Measurements from ENCODE around the gene CDK5RAP3. TPM values are rescaled to one million over a fixed set of nuclear protein-coding genes. Genes with fewer than 3 reads are reported as not detected.

CDK5RAP3 gene
- polyA plus RNA-seq, 2 of the 4 experiments (the other 2 are of a cell fraction): 124 to 165 TPM

- Histone ChIP-seq H3K4me3 (0 out of 3 replicates have a peak overlapping the region, but pooled peaks have one; percentile 5), H3K4me2 (peak overlapping the region; percentile 70), H3K9me3 (no peaks in the 10 kb centered on the region), H3K4me1 (peaks cover 48% of the 10 kb centered on the region), H3K27ac (peak overlapping the region; percentile 77 to 87)
- ATAC-seq (peak; percentile 72 to 75), FAIRE-seq (peak; percentile 65), DNase-seq (ENCODE audit: low read depth in 1 of 2, low spot score in 1 of 2) (peak; percentile 52 to 85)
- POLR2A ChIA-PET: interaction anchor here (0.6 to 1.8 kb wide), 3 partner anchors 8 to 119 kb away, joined by 3 to 10 read pairs (median 7); partner anchors contain the start of genes CDK5RAP3 and PRR15L
- CTCF ChIA-PET: interaction anchor here (0.7 to 24.7 kb wide), 36 partner anchors 17 to 1440 kb away, joined by 3 to 1426 read pairs (median 8); partner anchors contain the start of genes CDK5RAP3, LRRC46, MRPL10 and PNPO
- 7% methylated on average over 5 of the region's 5 CpGs for WGBS (ENCODE audit: missing lambda C conversion rate)
- TF ChIP-seq RNF2 (IDR thresholded peaks at IDR 0.05; ENCODE audit: borderline replicate concordance, low read depth) (no peak), FOSL2 (IDR thresholded peaks at IDR 0.05) (peak; percentile 57; the same call in 1 of the 2 replicates), FOSL2 (CRISPR knock-in tag; IDR thresholded peaks at IDR 0.05) (peak; percentile 51), CEBPB (IDR thresholded peaks at IDR 0.05) (0 out of 4 replicates have a peak, but pooled peaks of 1 of the 2 experiments have one; percentile 13), ZFP36 (IDR thresholded peaks at IDR 0.05; ENCODE audit: borderline replicate concordance, partially characterized antibody) (no peak), BCL3 (IDR thresholded peaks at IDR 0.05) (0 out of 3 replicates have a peak, but pooled peaks have one; percentile 25), KDM5A (IDR thresholded peaks at IDR 0.05) (no peak), JUN (IDR thresholded peaks at IDR 0.05) (no peak), MAX (IDR thresholded peaks at IDR 0.05) (peak; percentile 82), MYC (IDR thresholded peaks at IDR 0.05; ENCODE audit: borderline replicate concordance, low read length) (peak; percentile 75; the same call in 1 of the 2 replicates), JUNB (IDR thresholded peaks at IDR 0.05) (peak; percentile 46; the same call in 1 of the 2 replicates), EP300 (IDR thresholded peaks at IDR 0.05) (peak; percentile 28 to 50; a peak in 2 of 5 replicates), CTCF (IDR thresholded peaks at IDR 0.05) (no peak), MAFK (IDR thresholded peaks at IDR 0.05; ENCODE audit: partially characterized antibody) (peak; percentile 25)
These were observed 22.2 kb upstream of the CDK5RAP3 start for GRCh38 chr17:47948706-47949196.

- H3K4me3 ChIP-seq: peak overlapping the region; percentile 5; the same call in 1 of the 3 replicates
- 2% methylated on average over 22 of the region's 22 CpGs for WGBS (ENCODE audit: missing lambda C conversion rate)
- H3K9me3 ChIP-seq: no peaks in the 10 kb centered on the region
- TF ChIP-seq HEYL (CRISPR knock-in tag; IDR thresholded peaks at IDR 0.05) (no peak), KDM5A (IDR thresholded peaks at IDR 0.05) (peak; percentile 53; the same call in 1 of the 2 replicates), SMC3 (IDR thresholded peaks at IDR 0.05) (peak; percentile 95), RAD21 (conservative IDR thresholded peaks at IDR 0.05 in 1 of 2, IDR thresholded peaks at IDR 0.05 in 1 of 2) (peak; percentile 96 to 97), CEBPB (IDR thresholded peaks at IDR 0.05) (peak in 1 of 2 experiments; percentile 60; a peak in 1 of 4 replicates), CTCF (IDR thresholded peaks at IDR 0.05) (peak; percentile 99), NR3C1 (IDR thresholded peaks at IDR 0.05) (no peak), HES2 (IDR thresholded peaks at IDR 0.05) (no peak), SREBF2 (IDR thresholded peaks at IDR 0.05) (no peak), CHD4 (IDR thresholded peaks at IDR 0.05; ENCODE audit: borderline replicate concordance) (no peak)
- CTCF ChIA-PET: interaction anchor here (0.7 to 24.7 kb wide), 43 partner anchors 18 to 1440 kb away, joined by 3 to 1426 read pairs (median 5); partner anchors contain the start of genes CDK5RAP3, LRRC46, MRPL10 and PNPO
- peak; percentile 71 to 88 for ATAC-seq
- peak overlapping the region; percentile 77 to 87 for H3K27ac ChIP-seq
- H3K4me2 ChIP-seq: peak overlapping the region; percentile 70
- FAIRE-seq: no peak
- POLR2A ChIA-PET: interaction anchor here (0.6 to 1.8 kb wide), 4 partner anchors 8 to 119 kb away, joined by 3 to 10 read pairs (median 7); partner anchors contain the start of genes CDK5RAP3 and PRR15L
- peak; percentile 80 to 85 for DNase-seq (ENCODE audit: low read depth in 1 of 2, low spot score in 1 of 2)
- peaks cover 48% of the 10 kb centered on the region for H3K4me1 ChIP-seq
These were observed 21.6 kb upstream of the CDK5RAP3 start for GRCh38 chr17:47949197-47949759.
